ENCODE results near the gene TMEM151B.

TMEM151B gene

GRCh38 chr6:44271914-44272313 lies 1.7 kb downstream of the TMEM151B start:
- H3K27ac ChIP-seq (ENCODE audit: low read length), result no peak overlapping the region
- no peak overlapping the region for H3K9ac ChIP-seq (ENCODE audit: low read length)
- H3K4me3 ChIP-seq (ENCODE audit: low read length), result no peak overlapping the region
- H3K27me3 ChIP-seq (ENCODE audit: control insufficient read depth, insufficient read depth, low read length), result peaks cover 32% of the 10 kb centered on the region
- peaks cover 22% of the 10 kb centered on the region for H3K4me1 ChIP-seq (ENCODE audit: control insufficient read depth, low read depth, low read length)
- H3K9me3 ChIP-seq (ENCODE audit: control insufficient read depth, low read depth, low read length), result no peaks in the 10 kb centered on the region
- no peaks in the 10 kb centered on the region for H3K36me3 ChIP-seq (ENCODE audit: control insufficient read depth, low read depth, low read length)

GRCh38 chr6:44272529-44272928 lies 2.3 kb downstream of the TMEM151B start:
- Histone ChIP-seq H3K27me3 (ENCODE audit: control insufficient read depth, insufficient read depth, low read length) (peaks cover 38% of the 10 kb centered on the region), H3K9me3 (ENCODE audit: control insufficient read depth, low read depth, low read length) (no peaks in the 10 kb centered on the region), H3K27ac (ENCODE audit: low read length) (no peak overlapping the region), H3K36me3 (ENCODE audit: control insufficient read depth, low read depth, low read length) (no peaks in the 10 kb centered on the region), H3K4me3 (ENCODE audit: low read length) (no peak overlapping the region), H3K4me1 (ENCODE audit: control insufficient read depth, low read depth, low read length) (peaks cover 22% of the 10 kb centered on the region), H3K9ac (ENCODE audit: low read length) (no peak overlapping the region)

- no peak overlapping the region for H3K4me3 ChIP-seq (ENCODE audit: low read length)
- peaks cover 39% of the 10 kb centered on the region for H3K27me3 ChIP-seq (ENCODE audit: control insufficient read depth, insufficient read depth, low read length)
- peaks cover 22% of the 10 kb centered on the region for H3K4me1 ChIP-seq (ENCODE audit: control insufficient read depth, low read depth, low read length)
- H3K9me3 ChIP-seq (ENCODE audit: control insufficient read depth, low read depth, low read length), result no peaks in the 10 kb centered on the region
- H3K36me3 ChIP-seq (ENCODE audit: control insufficient read depth, low read depth, low read length), result no peaks in the 10 kb centered on the region
- no peak overlapping the region for H3K27ac ChIP-seq (ENCODE audit: low read length)
- H3K9ac ChIP-seq (ENCODE audit: low read length), result no peak overlapping the region
These were observed 2.8 kb downstream of the TMEM151B start for GRCh38 chr6:44272999-44273566.

GRCh38 chr6:44273617-44274016 lies 3.4 kb downstream of the TMEM151B start:
- Histone ChIP-seq H3K36me3 (ENCODE audit: control insufficient read depth, low read depth, low read length) (no peaks in the 10 kb centered on the region), H3K27ac (ENCODE audit: low read length) (no peak overlapping the region), H3K4me1 (ENCODE audit: control insufficient read depth, low read depth, low read length) (peaks cover 17% of the 10 kb centered on the region), H3K27me3 (ENCODE audit: control insufficient read depth, insufficient read depth, low read length) (peaks cover 39% of the 10 kb centered on the region), H3K9ac (ENCODE audit: low read length) (no peak overlapping the region), H3K9me3 (ENCODE audit: control insufficient read depth, low read depth, low read length) (no peaks in the 10 kb centered on the region), H3K4me3 (ENCODE audit: low read length) (no peak overlapping the region)

- Histone ChIP-seq H3K4me3 (ENCODE audit: low read length) (no peak overlapping the region), H3K27ac (ENCODE audit: low read length) (no peak overlapping the region)
These were observed 5.1 kb downstream of the TMEM151B start for GRCh38 chr6:44275271-44275748.

GRCh38 chr6:44275749-44276648 lies 5.7 kb downstream of the TMEM151B start:
- Histone ChIP-seq H3K4me3 (ENCODE audit: low read length) (no peak overlapping the region), H3K27ac (ENCODE audit: low read length) (no peak overlapping the region), H3K4me1 (ENCODE audit: control insufficient read depth, low read depth, low read length) (peaks cover 5% of the 10 kb centered on the region), H3K27me3 (ENCODE audit: control insufficient read depth, insufficient read depth, low read length) (peaks cover 26% of the 10 kb centered on the region), H3K9ac (ENCODE audit: low read length) (no peak overlapping the region), H3K36me3 (ENCODE audit: control insufficient read depth, low read depth, low read length) (no peaks in the 10 kb centered on the region), H3K9me3 (ENCODE audit: control insufficient read depth, low read depth, low read length) (no peaks in the 10 kb centered on the region)

More at GRCh38 chr6:44275271-44275748, 5.1 kb downstream of the TMEM151B start:
- Histone ChIP-seq H3K9me3 (ENCODE audit: control insufficient read depth, low read depth, low read length) (no peaks in the 10 kb centered on the region), H3K9ac (ENCODE audit: low read length) (no peak overlapping the region), H3K27me3 (ENCODE audit: control insufficient read depth, insufficient read depth, low read length) (peaks cover 26% of the 10 kb centered on the region), H3K4me1 (ENCODE audit: control insufficient read depth, low read depth, low read length) (peaks cover 5% of the 10 kb centered on the region), H3K36me3 (ENCODE audit: control insufficient read depth, low read depth, low read length) (no peaks in the 10 kb centered on the region)

- Histone ChIP-seq H3K9ac (ENCODE audit: low read length) (no peak overlapping the region), H3K4me1 (ENCODE audit: control insufficient read depth, low read depth, low read length) (no peaks in the 10 kb centered on the region), H3K27me3 (ENCODE audit: control insufficient read depth, insufficient read depth, low read length) (peaks cover 26% of the 10 kb centered on the region), H3K36me3 (ENCODE audit: control insufficient read depth, low read depth, low read length) (no peaks in the 10 kb centered on the region), H3K27ac (ENCODE audit: low read length) (no peak overlapping the region), H3K4me3 (ENCODE audit: low read length) (no peak overlapping the region), H3K9me3 (ENCODE audit: control insufficient read depth, low read depth, low read length) (no peaks in the 10 kb centered on the region)
These were observed 6.7 kb downstream of the TMEM151B start for GRCh38 chr6:44276667-44277640.

GRCh38 chr6:44277763-44278162 lies 7.5 kb downstream of the TMEM151B start:
- Histone ChIP-seq H3K27me3 (ENCODE audit: control insufficient read depth, insufficient read depth, low read length) (peaks cover 26% of the 10 kb centered on the region), H3K4me3 (ENCODE audit: low read length) (no peak overlapping the region), H3K4me1 (ENCODE audit: control insufficient read depth, low read depth, low read length) (no peaks in the 10 kb centered on the region)

GRCh38 chr6:44278315-44278714 lies 8.1 kb downstream of the TMEM151B start:
- no peaks in the 10 kb centered on the region for H3K9me3 ChIP-seq (ENCODE audit: control insufficient read depth, low read depth, low read length)
- no peak overlapping the region for H3K27ac ChIP-seq (ENCODE audit: low read length)
- no peak overlapping the region for H3K9ac ChIP-seq (ENCODE audit: low read length)
- H3K4me3 ChIP-seq (ENCODE audit: low read length), result no peak overlapping the region
- peaks cover 27% of the 10 kb centered on the region for H3K27me3 ChIP-seq (ENCODE audit: control insufficient read depth, insufficient read depth, low read length)
- no peaks in the 10 kb centered on the region for H3K36me3 ChIP-seq (ENCODE audit: control insufficient read depth, low read depth, low read length)
- no peaks in the 10 kb centered on the region for H3K4me1 ChIP-seq (ENCODE audit: control insufficient read depth, low read depth, low read length)

More at GRCh38 chr6:44277763-44278162, 7.5 kb downstream of the TMEM151B start:
- Histone ChIP-seq H3K36me3 (ENCODE audit: control insufficient read depth, low read depth, low read length) (no peaks in the 10 kb centered on the region), H3K9ac (ENCODE audit: low read length) (no peak overlapping the region), H3K9me3 (ENCODE audit: control insufficient read depth, low read depth, low read length) (no peaks in the 10 kb centered on the region), H3K27ac (ENCODE audit: low read length) (no peak overlapping the region)

GRCh38 chr6:44278774-44279697 lies 8.8 kb downstream of the TMEM151B start:
- Histone ChIP-seq H3K4me1 (ENCODE audit: control insufficient read depth, low read depth, low read length) (no peaks in the 10 kb centered on the region), H3K9ac (ENCODE audit: low read length) (no peak overlapping the region), H3K4me3 (ENCODE audit: low read length) (no peak overlapping the region), H3K27me3 (ENCODE audit: control insufficient read depth, insufficient read depth, low read length) (peaks cover 34% of the 10 kb centered on the region), H3K9me3 (ENCODE audit: control insufficient read depth, low read depth, low read length) (no peaks in the 10 kb centered on the region), H3K36me3 (ENCODE audit: control insufficient read depth, low read depth, low read length) (no peaks in the 10 kb centered on the region), H3K27ac (ENCODE audit: low read length) (no peak overlapping the region)

All from iPS-18a (cell line).